Astrocyte (in vitro differentiated cells and primary cell): ENCODE measurements around the gene CST11. TPM values are rescaled to one million over a fixed set of nuclear protein-coding genes. Genes with fewer than 3 reads are reported as not detected.

Experiments
- DNase-seq: peaks from one replicate; pipeline ENCODE4 v3.0.0-alpha.2; 2010; ENCODE audit warnings: low read depth
- FAIRE-seq: peaks from 2 replicates; lab custom pipeline; 2011; peaks lifted over from hg19 to GRCh38; lab: Jason Lieb, UNC
- H2AFZ ChIP-seq: 2 replicates; pipeline ENCODE4 v1.6.0; 2012; ENCODE audit warnings: low read depth, low read length, inconsistent platforms
- H3K27ac ChIP-seq: 2 replicates; pipeline ENCODE4 v1.5.1; 2011; ENCODE audit warnings: low read depth, low read length, inconsistent platforms
- H3K27me3 ChIP-seq: 2 replicates; pipeline ENCODE4 v1.6.0; 2011; ENCODE audit warnings: low read length, inconsistent platforms; ENCODE audit not compliant: insufficient read depth
- H3K36me3 ChIP-seq: 2 replicates; pipeline ENCODE4 v1.5.1; 2011; ENCODE audit warnings: low read length, inconsistent platforms; ENCODE audit not compliant: insufficient read depth
- H3K4me1 ChIP-seq: 2 replicates; pipeline ENCODE4 v1.5.1; 2011; ENCODE audit warnings: low read length, inconsistent platforms; ENCODE audit not compliant: insufficient read depth
- H3K4me2 ChIP-seq: 2 replicates; pipeline ENCODE4 v1.6.0; 2012; ENCODE audit warnings: low read length, inconsistent platforms
- H3K4me3 ChIP-seq: 2 replicates; pipeline ENCODE4 v1.5.1; 2011; ENCODE audit warnings: low read depth, mild to moderate bottlenecking, low read length, inconsistent platforms; ENCODE audit not compliant: insufficient read depth
- H3K79me2 ChIP-seq: 2 replicates; pipeline ENCODE4 v1.6.0; 2012; ENCODE audit warnings: mild to moderate bottlenecking, low read length, inconsistent platforms; ENCODE audit not compliant: insufficient read depth
- H3K9ac ChIP-seq: 2 replicates; pipeline ENCODE4 v1.6.0; 2012; ENCODE audit warnings: mild to moderate bottlenecking, low read length, inconsistent platforms
- H3K9me3 ChIP-seq: 2 replicates; pipeline ENCODE4 v1.5.1; 2012; ENCODE audit warnings: low read depth, mild to moderate bottlenecking, low read length, inconsistent platforms; ENCODE audit not compliant: insufficient read depth
- H4K20me1 ChIP-seq: 2 replicates; pipeline ENCODE4 v1.6.0; 2012; ENCODE audit warnings: low read length, inconsistent platforms; ENCODE audit not compliant: insufficient read depth
- H3K27ac Mint-ChIP-seq: one replicate; pipeline ENCODE4 v1.8.0; 2021; ENCODE audit warnings: mild to moderate bottlenecking, mixed read lengths; ENCODE audit not compliant: unreplicated experiment
- H3K27me3 Mint-ChIP-seq: one replicate; pipeline ENCODE4 v1.8.0; 2021; ENCODE audit warnings: low read depth, mixed read lengths; ENCODE audit not compliant: unreplicated experiment
- H3K36me3 Mint-ChIP-seq: one replicate; pipeline ENCODE4 v1.8.0; 2021; ENCODE audit warnings: low read depth, mixed read lengths; ENCODE audit not compliant: unreplicated experiment
- H3K4me1 Mint-ChIP-seq: one replicate; pipeline ENCODE4 v1.8.0; 2021; ENCODE audit warnings: low read depth, mixed read lengths; ENCODE audit not compliant: unreplicated experiment
- H3K4me3 Mint-ChIP-seq: one replicate; pipeline ENCODE4 v1.8.0; 2021; ENCODE audit warnings: mild to moderate bottlenecking, moderate library complexity, mixed read lengths; ENCODE audit not compliant: unreplicated experiment
- H3K9me3 Mint-ChIP-seq: one replicate; pipeline ENCODE4 v1.8.0; 2021; ENCODE audit warnings: mild to moderate bottlenecking, mixed read lengths; ENCODE audit not compliant: unreplicated experiment
- EZH2 ChIP-seq: IDR thresholded peaks from 2 replicates; pipeline ENCODE4 v1.6.1; 2012; ENCODE audit warnings: mild to moderate bottlenecking, low read length, inconsistent platforms; ENCODE audit not compliant: insufficient read depth
- total RNA-seq: library from RNA; stranded (reverse); gene quantifications from 2 replicates; pipeline ENCODE4 v1.2.1, GENCODE V29; 2021
- TF ChIP-seq, protein P1 (sequence below): IDR thresholded peaks from 2 replicates; pipeline ENCODE4 v1.5.1; 2011; ENCODE audit warnings: low read depth, mild to moderate bottlenecking, inconsistent platforms, low read length, moderate library complexity; ENCODE audit not compliant: insufficient read depth

CST11 gene
- total RNA-seq, 1 donor from 2014 or later, result not detected

DNA sequence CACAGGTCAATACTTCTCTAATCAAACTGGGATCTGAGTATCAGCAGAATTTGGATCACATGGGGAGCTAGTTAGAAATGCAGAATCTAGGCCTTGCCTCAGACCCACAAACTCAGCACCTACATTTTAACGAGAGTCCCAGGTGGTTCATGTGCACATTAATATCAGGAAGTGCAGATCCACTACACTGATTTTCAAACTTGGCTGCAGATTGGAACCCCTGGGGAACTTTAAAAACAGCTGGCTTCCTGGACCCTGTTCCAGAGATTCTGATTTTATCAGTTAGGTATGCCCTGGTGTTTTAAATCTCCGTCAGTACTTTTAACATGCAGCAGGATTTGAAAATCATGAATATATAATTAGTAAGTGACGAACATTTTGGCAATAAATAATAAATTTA, 36.3 kb upstream of the CST11 start:
- H2AFZ ChIP-seq, result no peak overlapping the region
- H3K79me2 ChIP-seq, result no peaks in the 10 kb centered on the region
- H3K4me1 ChIP-seq, result no peaks in the 10 kb centered on the region
- H3K4me2 ChIP-seq, result no peak overlapping the region
- no peaks in the 10 kb centered on the region for H3K27me3 ChIP-seq
- H3K9me3 ChIP-seq, result no peaks in the 10 kb centered on the region
- Mint-ChIP-seq H3K9me3 (no peaks in the 10 kb centered on the region), H3K4me1 (no peaks in the 10 kb centered on the region), H3K36me3 (no peaks in the 10 kb centered on the region), H3K27ac (no peak overlapping the region), H3K27me3 (peaks cover 3% of the 10 kb centered on the region), H3K4me3 (no peak overlapping the region)
- H3K36me3 ChIP-seq, result no peaks in the 10 kb centered on the region
- no peak overlapping the region for H3K9ac ChIP-seq
- H3K27ac ChIP-seq, result no peak overlapping the region
- no peak for TF ChIP-seq EZH2
- FAIRE-seq, result no peak
- no peak overlapping the region for H3K4me3 ChIP-seq
- no peaks in the 10 kb centered on the region for H4K20me1 ChIP-seq
- no peak for DNase-seq

DNA sequence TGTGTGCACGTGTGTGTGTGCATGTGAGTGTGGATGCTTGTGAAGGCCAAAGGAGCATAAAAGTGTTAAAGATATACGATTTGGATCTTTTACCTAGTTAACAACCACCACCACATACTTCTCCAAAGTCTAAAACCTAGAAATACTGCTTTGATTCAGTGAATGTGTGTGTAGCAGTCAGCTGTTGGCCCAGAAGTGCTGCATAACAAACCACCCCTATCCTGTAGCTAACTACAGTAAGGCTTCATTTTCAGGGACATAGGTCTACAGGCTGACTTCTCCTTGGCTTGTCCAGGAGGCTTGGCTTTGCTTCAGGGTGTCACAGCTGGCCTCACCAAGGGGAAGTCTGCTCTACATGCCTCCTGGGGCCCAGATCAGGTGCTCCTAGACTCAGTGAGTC, 35.8 kb upstream of the CST11 start:
- H3K27me3 ChIP-seq, result no peaks in the 10 kb centered on the region
- H3K36me3 ChIP-seq, result no peaks in the 10 kb centered on the region
- no peaks in the 10 kb centered on the region for H3K4me1 ChIP-seq
- H3K4me2 ChIP-seq, result no peak overlapping the region
- H2AFZ ChIP-seq, result no peak overlapping the region
- no peaks in the 10 kb centered on the region for H3K9me3 ChIP-seq
- no peak overlapping the region for H3K27ac Mint-ChIP-seq
- no peak for TF ChIP-seq EZH2
- TF ChIP-seq, protein P1, sequence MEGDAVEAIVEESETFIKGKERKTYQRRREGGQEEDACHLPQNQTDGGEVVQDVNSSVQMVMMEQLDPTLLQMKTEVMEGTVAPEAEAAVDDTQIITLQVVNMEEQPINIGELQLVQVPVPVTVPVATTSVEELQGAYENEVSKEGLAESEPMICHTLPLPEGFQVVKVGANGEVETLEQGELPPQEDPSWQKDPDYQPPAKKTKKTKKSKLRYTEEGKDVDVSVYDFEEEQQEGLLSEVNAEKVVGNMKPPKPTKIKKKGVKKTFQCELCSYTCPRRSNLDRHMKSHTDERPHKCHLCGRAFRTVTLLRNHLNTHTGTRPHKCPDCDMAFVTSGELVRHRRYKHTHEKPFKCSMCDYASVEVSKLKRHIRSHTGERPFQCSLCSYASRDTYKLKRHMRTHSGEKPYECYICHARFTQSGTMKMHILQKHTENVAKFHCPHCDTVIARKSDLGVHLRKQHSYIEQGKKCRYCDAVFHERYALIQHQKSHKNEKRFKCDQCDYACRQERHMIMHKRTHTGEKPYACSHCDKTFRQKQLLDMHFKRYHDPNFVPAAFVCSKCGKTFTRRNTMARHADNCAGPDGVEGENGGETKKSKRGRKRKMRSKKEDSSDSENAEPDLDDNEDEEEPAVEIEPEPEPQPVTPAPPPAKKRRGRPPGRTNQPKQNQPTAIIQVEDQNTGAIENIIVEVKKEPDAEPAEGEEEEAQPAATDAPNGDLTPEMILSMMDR, result no peak
- no peaks in the 10 kb centered on the region for H3K9me3 Mint-ChIP-seq
- H3K4me1 Mint-ChIP-seq, result no peaks in the 10 kb centered on the region
- H3K9ac ChIP-seq, result no peak overlapping the region
- DNase-seq (no peak), FAIRE-seq (no peak)
- H3K27me3 Mint-ChIP-seq, result peaks cover 3% of the 10 kb centered on the region
- no peak overlapping the region for H3K4me3 ChIP-seq
- H4K20me1 ChIP-seq, result no peaks in the 10 kb centered on the region
- no peak overlapping the region for H3K4me3 Mint-ChIP-seq
- no peaks in the 10 kb centered on the region for H3K36me3 Mint-ChIP-seq
- no peak overlapping the region for H3K27ac ChIP-seq
- no peaks in the 10 kb centered on the region for H3K79me2 ChIP-seq

DNA sequence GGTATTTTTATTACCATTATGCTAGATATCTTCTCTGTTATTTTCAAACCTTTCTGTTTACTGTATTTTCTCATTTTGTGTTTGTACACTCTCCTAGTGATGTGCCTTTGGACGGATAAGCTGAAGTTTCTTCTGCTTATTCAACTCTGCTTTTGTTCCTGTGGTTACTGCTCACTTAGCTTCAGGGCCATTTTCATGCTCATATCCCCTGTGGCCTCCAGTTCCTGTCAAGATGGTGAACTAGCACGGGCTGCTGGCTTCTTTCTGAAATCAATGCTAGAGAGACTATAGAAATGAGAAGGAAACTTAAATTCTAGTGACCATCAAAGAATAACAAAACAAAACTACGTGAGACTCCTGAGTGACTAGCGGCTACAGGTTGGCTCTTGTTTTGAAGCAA, 31.4 kb upstream of the CST11 start:
- H3K27me3 Mint-ChIP-seq, result peaks cover 5% of the 10 kb centered on the region
- no peaks in the 10 kb centered on the region for H3K27me3 ChIP-seq
- H3K36me3 ChIP-seq, result no peaks in the 10 kb centered on the region
- no peak overlapping the region for H3K27ac ChIP-seq
- no peak overlapping the region for H3K27ac Mint-ChIP-seq
- DNase-seq (no peak), FAIRE-seq (no peak)
- H3K9ac ChIP-seq, result no peak overlapping the region
- no peak for TF ChIP-seq EZH2
- TF ChIP-seq, protein P1, result no peak
- H3K4me1 ChIP-seq, result no peaks in the 10 kb centered on the region
- H3K79me2 ChIP-seq, result no peaks in the 10 kb centered on the region
- H3K36me3 Mint-ChIP-seq, result no peaks in the 10 kb centered on the region
- no peak overlapping the region for H2AFZ ChIP-seq
- no peaks in the 10 kb centered on the region for H4K20me1 ChIP-seq
- H3K9me3 Mint-ChIP-seq, result peaks cover 2% of the 10 kb centered on the region
- no peak overlapping the region for H3K4me2 ChIP-seq
- peaks cover 3% of the 10 kb centered on the region for H3K4me1 Mint-ChIP-seq
- H3K9me3 ChIP-seq, result peaks cover under 1% of the 10 kb centered on the region
- no peak overlapping the region for H3K4me3 ChIP-seq
- H3K4me3 Mint-ChIP-seq, result no peak overlapping the region
